NCI-H1436 treated with DMSO at 0.1 percent for 48 hours (cell line): ENCODE measurements around the gene UXT.
A peak's percentile ranks its signal among the peaks of the same experiment; 100 is the strongest.
"Not testable (repeated sequence)": the region's sequence is repeated elsewhere in the genome, so short reads cannot be mapped to it uniquely, and the experiment has no call there.

ENCODE experiments used
- DNase-seq: peaks from one replicate; lab custom pipeline; 2025; lab: John Stamatoyannopoulos, UW

Gene UXT

GRCh38 chrX:47658684-47659420 is at the start of gene UXT:
Gene UXT, minus strand, starts transcription at chrX:47659180. Its CDS starts 253 bp downstream, at chrX:47658927.
- peak; percentile 63 for DNase-seq

- no peak for DNase-seq
These were observed 48.2 kb upstream of the UXT start for GRCh38 chrX:47707031-47707780.

DNA sequence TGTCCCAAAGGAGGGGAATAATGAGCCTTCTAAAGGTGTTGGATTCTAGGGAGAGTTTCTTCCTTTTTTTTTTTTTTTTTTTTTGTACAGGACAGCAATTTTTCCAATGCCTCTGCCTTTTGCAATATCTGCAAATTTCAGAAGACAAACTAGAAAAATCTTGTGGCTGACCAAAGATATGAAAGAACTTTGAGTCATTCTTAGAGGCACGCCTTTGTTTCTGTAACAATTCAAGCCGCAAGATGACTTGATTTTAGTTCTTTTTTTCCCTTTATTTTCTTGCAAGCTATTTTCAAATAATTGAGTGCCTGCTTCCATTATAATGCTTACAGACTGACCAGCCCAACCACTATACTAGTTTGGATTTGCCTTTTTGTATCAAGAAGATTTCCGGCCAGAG is 47.6 kb upstream of the UXT start:
- no peak for DNase-seq

DNA sequence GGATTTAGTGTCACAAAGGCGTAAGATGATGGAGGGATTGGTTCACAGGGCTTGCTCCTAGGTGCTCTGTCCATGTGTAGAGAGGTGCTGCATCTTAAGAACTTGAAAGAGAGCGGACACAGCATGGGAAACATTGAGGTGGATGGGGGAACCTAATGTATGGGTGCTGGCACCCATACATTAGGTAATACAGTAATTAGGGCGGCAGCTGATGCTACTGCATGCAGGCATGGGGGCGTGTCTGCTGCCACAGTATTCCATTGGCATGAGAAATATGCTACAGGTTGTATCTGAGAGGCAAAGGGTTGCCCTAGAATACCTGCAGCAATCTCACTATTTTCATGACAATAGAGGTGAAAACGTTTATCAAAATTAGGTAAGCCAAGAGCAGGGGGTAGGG is 45.8 kb upstream of the UXT start:
- no peak for DNase-seq

GRCh38 chrX:47697181-47697580 is 38.2 kb upstream of the UXT start:
- DNase-seq = no peak

GRCh38 chrX:47690175-47690574 is 31.2 kb upstream of the UXT start:
- DNase-seq = no peak

DNA sequence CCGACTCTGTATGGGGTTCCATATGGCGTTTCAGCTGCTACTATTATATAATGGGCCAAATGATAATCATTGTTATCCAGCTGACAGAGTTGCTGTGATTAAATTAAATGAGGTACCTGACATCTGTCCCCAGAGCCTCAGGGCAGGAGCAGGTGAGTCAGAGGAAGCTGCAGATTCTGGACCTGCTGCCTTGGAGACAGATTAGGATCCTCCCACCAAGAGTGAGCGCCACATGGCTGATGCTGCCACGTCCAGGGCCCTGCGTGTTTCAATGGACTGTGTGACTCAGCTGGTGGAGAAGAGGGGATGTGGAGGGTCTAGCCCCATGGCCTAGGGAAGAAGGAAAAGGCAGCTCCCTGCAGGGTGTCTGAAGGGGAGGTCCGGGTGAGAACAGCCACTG is 28.3 kb upstream of the UXT start:
- DNase-seq = peak; percentile 0

DNA sequence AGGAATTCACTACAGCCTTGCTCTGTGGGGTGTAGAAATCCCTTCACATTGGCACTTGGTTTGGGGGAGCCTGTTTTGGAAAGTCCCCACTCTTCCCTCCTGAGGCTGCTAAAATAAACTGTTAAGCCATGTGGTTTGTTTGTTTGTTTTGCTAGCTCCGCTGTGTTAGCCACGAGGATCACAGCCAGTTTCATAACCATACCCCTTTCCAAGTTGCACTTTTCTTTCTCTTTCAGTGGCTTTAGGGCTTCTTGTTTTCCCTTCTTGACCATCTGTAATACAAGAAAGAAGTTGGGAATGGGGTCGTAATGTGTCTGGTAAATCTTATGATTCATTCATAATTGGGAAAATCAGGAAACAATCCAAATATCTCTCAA is 24.8 kb upstream of the UXT start:
- DNase-seq = no peak

GRCh38 chrX:47683184-47683828 is 24.3 kb upstream of the UXT start:
- no peak for DNase-seq

DNA sequence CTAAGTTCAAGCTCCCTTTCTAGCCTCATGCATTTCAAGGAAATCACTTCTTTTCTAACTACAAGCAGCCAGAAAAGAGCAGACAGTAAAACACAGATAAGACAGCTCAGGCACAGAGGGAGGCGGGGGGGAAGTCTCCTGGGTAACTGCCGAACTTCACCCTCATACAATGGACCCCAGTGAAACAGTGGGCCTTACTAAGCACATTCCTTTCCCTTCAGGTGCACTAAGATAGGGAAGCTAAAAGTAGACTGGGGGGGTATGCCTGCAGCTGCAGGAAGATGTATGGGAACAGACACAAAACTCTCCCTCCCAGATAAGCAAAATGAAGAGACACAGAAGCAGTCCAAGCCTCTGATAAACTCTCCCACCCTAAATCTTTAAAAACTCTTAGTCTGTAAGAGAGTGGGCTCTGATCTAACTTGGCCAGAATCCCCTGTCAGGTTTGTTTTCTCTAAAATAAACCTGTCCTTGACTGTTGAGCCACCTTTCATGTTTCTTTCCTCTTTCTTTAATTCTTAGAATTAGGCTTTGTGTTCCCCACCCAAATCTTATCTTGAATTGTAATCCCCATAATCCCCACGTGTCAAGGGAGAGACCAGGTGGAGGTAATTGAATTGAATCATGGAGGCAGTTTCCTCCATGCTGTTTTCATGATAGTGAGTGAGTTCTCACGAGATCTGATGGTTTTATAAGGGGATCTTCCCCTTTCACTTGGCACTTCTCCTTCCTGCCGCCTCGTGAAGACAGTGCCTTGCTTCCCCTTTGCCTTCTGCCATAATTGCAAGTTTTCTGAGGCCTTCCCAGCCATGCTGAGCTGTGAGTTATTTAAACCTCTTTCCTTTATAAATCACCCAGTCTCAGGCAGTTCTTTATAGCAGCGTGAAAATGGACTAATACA is 17.2 kb upstream of the UXT start:
- not testable (repeated sequence) for DNase-seq

DNA sequence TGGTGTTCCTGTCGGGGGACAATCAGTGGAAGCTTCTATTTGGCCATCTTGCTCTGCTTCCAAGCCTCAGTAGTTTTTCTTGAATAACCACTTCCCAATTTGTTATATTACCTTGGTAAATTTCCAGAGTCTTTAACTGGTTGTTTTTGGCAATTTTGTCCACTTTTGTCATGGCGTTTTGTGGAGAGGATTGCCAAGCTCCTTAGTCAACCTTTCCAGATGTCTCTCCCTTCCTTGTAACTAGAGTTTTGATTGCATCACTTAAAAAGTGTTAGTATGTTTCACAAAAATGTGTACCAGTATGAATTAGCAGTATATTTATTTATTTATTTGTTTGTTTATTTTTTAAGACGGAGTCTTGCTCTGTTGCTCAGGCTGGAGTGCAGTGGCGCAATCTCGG is 15.8 kb upstream of the UXT start:
- no peak for DNase-seq

DNA sequence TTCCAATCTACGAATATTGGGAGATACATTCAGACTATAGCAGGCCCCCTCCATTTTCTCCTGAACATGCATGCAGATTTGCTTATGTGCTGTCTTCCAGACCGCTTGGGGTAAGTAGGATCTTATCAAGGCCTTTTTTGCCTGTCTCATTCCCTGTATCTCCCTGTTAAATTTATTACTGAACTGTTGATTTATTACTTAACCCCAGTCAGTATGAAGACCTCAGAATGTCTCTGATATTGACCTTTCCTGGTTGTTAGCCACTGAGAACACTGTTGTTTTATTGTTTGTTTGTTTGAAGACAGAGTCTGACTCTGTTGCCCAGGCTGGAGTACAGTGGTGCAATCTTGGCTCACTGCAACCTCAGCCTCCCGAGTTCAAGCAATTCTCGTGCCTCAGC is 6.8 kb upstream of the UXT start:
- not testable (repeated sequence) for DNase-seq

- no peak for DNase-seq
These were observed 5.8 kb upstream of the UXT start for GRCh38 chrX:47664737-47665136.

GRCh38 chrX:47662144-47662657 is 3.2 kb upstream of the UXT start:
- DNase-seq = no peak

DNA sequence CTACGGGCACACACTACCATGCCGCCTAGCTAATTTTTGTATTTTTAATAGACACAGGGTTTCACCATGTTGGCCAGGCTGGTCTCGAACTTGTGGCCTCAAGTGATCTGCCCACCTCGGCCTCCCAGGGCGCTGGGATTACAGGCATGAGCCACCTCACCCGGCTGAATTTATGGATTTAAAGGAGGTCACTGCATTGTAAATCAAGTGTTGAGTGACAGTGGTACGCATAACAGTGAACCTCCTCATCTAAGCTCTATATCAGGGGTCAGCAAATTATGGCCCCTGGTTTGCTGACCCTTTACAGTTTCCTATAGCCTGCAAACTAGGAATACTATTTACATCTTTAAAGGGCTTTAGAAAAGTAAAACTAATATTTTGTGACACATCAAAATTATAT is 2.6 kb upstream of the UXT start:
- no peak for DNase-seq

DNA sequence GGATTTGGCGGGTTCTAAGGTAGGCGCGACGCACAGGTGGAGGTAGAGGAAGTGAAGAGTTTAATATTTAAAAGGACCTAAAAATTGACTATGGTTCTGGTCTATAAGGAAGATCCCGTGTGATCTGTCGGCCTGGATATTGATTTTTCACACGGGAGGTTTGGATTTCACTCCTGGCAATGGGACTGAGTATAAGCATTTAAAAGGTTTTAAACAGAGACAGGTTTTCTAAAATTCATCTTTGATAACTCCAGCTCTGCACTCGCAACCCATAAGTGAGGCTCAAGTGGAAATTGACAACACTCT is 394 bp upstream of the UXT start:
- DNase-seq = no peak

DNA sequence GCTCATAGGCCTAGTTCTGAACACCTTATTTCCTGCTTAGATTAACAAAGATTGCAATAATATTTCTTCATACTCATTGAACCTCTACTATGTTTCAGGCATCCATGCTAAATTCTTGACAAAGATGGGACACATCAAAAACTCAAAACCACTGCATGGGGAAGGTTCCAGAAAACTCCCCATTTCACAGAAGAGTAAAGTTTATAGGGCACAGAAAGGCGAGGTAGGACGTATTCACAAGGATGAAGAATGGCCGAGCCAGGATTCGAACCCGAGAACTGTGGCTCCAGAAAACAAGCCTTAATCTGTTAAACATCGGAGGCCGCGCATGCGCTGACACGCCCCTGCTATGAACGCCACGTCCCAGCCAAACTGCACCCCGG is 688 bp downstream of the UXT start:
- no peak for DNase-seq

- no peak for DNase-seq
These were observed 7.7 kb downstream of the UXT start for GRCh38 chrX:47651043-47651905.

- peak; percentile 90 for DNase-seq
These were observed 8.6 kb downstream of the UXT start, which contains the start of gene ELK1 for GRCh38 chrX:47650164-47651042. Gene ELK1, minus strand, starts transcription at chrX:47650563. Its CDS starts 9,122 bp downstream, at chrX:47641441.

GRCh38 chrX:47649781-47650163 is 9.2 kb downstream of the UXT start:
- DNase-seq = no peak
